DND-41 (cell line): ENCODE results near the gene ENPP6.

Source experiments
- ATAC-seq: fragments of 200-7000 bp; cut with Tn5 transposase; 3 replicates; pipeline ENCODE4 v1.9.1; 2021; ENCODE audit warnings: low read depth; ENCODE audit not compliant: insufficient read depth
- DNase-seq: peaks from one replicate; pipeline ENCODE4 v3.0.0-alpha.2; 2020
- H2AFZ ChIP-seq: 2 replicates; pipeline ENCODE4 v1.6.0; 2012; ENCODE audit warnings: low read depth, low read length
- H3K27ac ChIP-seq: 2 replicates; pipeline ENCODE4 v1.5.1; 2012; ENCODE audit warnings: low read length, inconsistent platforms
- H3K27me3 ChIP-seq: fragments of 200-600 bp; sonication (generic); 2 replicates; pipeline ENCODE4 v1.6.0; 2012; ENCODE audit warnings: low read length, mild to moderate bottlenecking, inconsistent platforms; ENCODE audit not compliant: insufficient read depth, poor library complexity
- H3K36me3 ChIP-seq: 2 replicates; pipeline ENCODE4 v1.5.1; 2012; ENCODE audit warnings: low read length, inconsistent platforms; ENCODE audit not compliant: insufficient read depth
- H3K4me1 ChIP-seq: 2 replicates; pipeline ENCODE4 v1.5.1; 2012; ENCODE audit warnings: mild to moderate bottlenecking, low read length; ENCODE audit not compliant: insufficient read depth
- H3K4me2 ChIP-seq: 2 replicates; pipeline ENCODE4 v1.6.0; 2012; ENCODE audit warnings: mild to moderate bottlenecking, moderate library complexity, low read length, inconsistent platforms; ENCODE audit not compliant: insufficient read depth
- H3K4me3 ChIP-seq, 2 experiments: fragments of 200-600 bp in 1 of 2; shearing (Covaris generic) in 1 of 2; 2 replicates each; pipeline ENCODE4 v1.5.1; 2012 to 2016; ENCODE audit warnings: inconsistent platforms in 2 of 2, low read length in 2 of 2, mild to moderate bottlenecking in 2 of 2, low read depth in 1 of 2, moderate library complexity in 1 of 2
- H3K79me2 ChIP-seq: 2 replicates; pipeline ENCODE4 v1.6.0; 2012; ENCODE audit warnings: low read length, inconsistent platforms; ENCODE audit not compliant: insufficient read depth
- H3K9ac ChIP-seq: 2 replicates; pipeline ENCODE4 v1.6.0; 2012; ENCODE audit warnings: low read depth, mild to moderate bottlenecking, inconsistent platforms, low read length, moderate library complexity
- H3K9me3 ChIP-seq: 2 replicates; pipeline ENCODE4 v1.5.1; 2012; ENCODE audit warnings: low read length, moderate library complexity, mild to moderate bottlenecking, inconsistent platforms; ENCODE audit not compliant: insufficient read depth, severe bottlenecking
- H4K20me1 ChIP-seq: 2 replicates; pipeline ENCODE4 v1.6.0; 2012; ENCODE audit warnings: low read length; ENCODE audit not compliant: insufficient read depth
- EZH2 ChIP-seq: IDR thresholded peaks from 3 replicates; pipeline ENCODE4 v1.6.1; 2012; ENCODE audit warnings: borderline replicate concordance, low read depth, mild to moderate bottlenecking, moderate library complexity, low read length, inconsistent platforms; ENCODE audit not compliant: severe bottlenecking
- TF ChIP-seq, protein P1 (sequence below): IDR thresholded peaks from 2 replicates; pipeline ENCODE4 v1.5.1; 2012; ENCODE audit warnings: borderline replicate concordance, low read length, moderate library complexity, mild to moderate bottlenecking; ENCODE audit not compliant: poor library complexity, severe bottlenecking; ENCODE audit errors: extremely low read depth

ENPP6 gene

DNA sequence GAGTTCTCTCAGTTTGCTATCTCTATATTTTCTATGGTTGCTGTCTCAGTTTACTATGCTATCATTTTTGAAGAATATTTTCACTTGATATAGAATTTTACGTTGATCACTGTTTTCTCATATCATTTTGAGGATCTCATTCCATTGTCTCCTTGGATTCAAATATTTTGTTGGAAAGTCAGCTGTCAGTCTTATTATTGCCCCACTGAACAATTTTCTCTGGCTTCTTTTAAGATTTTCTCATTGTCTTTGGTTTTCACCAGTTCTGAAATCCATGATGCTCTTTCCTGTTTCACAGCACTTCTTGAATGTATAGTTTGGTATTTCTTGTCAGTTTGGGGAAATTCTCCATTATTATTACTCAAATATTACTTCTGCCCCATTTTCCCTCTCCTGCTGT, 81.1 kb downstream of the ENPP6 start:
- H3K4me1 ChIP-seq = peaks cover 6% of the 10 kb centered on the region
- H3K9me3 ChIP-seq = peaks cover 14% of the 10 kb centered on the region
- no peak overlapping the region for H3K4me2 ChIP-seq
- H3K27me3 ChIP-seq = no peaks in the 10 kb centered on the region
- no peak overlapping the region for H3K4me3 ChIP-seq
- TF ChIP-seq, protein P1, sequence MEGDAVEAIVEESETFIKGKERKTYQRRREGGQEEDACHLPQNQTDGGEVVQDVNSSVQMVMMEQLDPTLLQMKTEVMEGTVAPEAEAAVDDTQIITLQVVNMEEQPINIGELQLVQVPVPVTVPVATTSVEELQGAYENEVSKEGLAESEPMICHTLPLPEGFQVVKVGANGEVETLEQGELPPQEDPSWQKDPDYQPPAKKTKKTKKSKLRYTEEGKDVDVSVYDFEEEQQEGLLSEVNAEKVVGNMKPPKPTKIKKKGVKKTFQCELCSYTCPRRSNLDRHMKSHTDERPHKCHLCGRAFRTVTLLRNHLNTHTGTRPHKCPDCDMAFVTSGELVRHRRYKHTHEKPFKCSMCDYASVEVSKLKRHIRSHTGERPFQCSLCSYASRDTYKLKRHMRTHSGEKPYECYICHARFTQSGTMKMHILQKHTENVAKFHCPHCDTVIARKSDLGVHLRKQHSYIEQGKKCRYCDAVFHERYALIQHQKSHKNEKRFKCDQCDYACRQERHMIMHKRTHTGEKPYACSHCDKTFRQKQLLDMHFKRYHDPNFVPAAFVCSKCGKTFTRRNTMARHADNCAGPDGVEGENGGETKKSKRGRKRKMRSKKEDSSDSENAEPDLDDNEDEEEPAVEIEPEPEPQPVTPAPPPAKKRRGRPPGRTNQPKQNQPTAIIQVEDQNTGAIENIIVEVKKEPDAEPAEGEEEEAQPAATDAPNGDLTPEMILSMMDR = no peak
- H2AFZ ChIP-seq = no peak overlapping the region
- ATAC-seq = no peak
- H4K20me1 ChIP-seq = no peaks in the 10 kb centered on the region
- no peak overlapping the region for H3K27ac ChIP-seq
- H3K36me3 ChIP-seq = no peaks in the 10 kb centered on the region
- no peaks in the 10 kb centered on the region for H3K79me2 ChIP-seq
- no peak overlapping the region for H3K9ac ChIP-seq
- no peak for DNase-seq

DNA sequence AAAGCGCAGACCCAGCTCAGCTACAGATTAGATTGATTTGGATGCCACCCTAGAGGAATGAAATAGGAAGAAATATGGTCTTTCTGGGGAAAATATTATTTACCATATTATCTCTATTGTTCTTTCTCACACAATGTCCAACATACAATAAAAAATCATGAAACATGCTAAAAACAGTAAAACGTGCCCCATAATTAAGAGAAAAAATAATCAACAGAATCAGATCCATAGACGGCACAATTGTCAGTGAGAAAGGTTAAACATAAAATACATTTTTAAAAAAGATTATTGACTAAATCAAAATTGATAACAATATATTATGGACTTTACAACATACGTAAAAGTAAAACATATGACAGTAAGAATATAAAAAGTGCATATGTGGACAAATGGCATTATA, 90.9 kb downstream of the ENPP6 start:
- ATAC-seq = no peak

DNA sequence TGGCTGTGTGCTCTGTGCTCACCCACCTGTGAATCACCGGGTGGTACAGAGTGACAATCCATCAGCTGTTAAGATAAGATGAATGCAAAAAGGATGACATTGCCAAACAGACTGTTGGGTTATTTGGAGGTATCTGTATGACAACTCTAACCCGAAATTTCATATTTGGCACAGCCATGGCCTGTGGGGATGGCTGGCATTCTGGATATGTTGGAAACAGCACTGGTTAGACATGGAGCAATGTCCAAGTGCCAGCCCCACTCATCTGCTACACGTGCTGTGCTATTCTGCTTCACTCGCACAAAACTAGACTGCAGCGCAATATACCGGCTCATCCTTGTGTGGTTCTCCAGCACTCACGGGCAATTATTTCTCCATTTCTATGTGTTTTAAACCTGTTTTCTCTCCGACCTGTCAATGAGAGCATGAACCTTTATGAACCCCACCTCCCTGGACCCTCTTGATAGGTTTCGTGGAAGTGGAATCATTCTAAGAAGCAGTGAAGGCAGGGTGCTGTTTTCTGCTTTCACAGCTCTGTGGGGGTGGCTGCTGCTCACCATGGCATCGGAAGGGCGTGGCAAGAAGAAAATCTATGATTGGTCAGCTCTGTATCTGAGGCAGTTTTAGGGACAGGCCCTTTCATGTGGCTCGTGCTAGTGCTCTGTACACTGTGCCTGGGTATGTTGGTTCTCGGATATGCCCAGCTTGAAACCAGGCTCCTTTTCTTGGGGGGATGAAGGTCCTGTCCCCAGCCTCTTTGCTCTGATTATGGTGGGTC, 94.9 kb downstream of the ENPP6 start:
- no peaks in the 10 kb centered on the region for H3K36me3 ChIP-seq
- H3K4me1 ChIP-seq = no peaks in the 10 kb centered on the region
- no peaks in the 10 kb centered on the region for H3K79me2 ChIP-seq
- no peaks in the 10 kb centered on the region for H3K9me3 ChIP-seq
- no peak overlapping the region for H3K27ac ChIP-seq
- no peak overlapping the region for H3K4me3 ChIP-seq
- no peaks in the 10 kb centered on the region for H4K20me1 ChIP-seq
- no peak for DNase-seq
- H3K9ac ChIP-seq = no peak overlapping the region
- TF ChIP-seq EZH2 = no peak
- TF ChIP-seq, protein P1 = no peak
- no peak overlapping the region for H2AFZ ChIP-seq
- no peak overlapping the region for H3K4me2 ChIP-seq
- H3K27me3 ChIP-seq = no peaks in the 10 kb centered on the region
- ATAC-seq = no peak

More for the DNA sequence above, 90.9 kb downstream of the ENPP6 start:
- no peak overlapping the region for H3K9ac ChIP-seq
- no peak overlapping the region for H2AFZ ChIP-seq
- H3K9me3 ChIP-seq = no peaks in the 10 kb centered on the region
- no peaks in the 10 kb centered on the region for H3K79me2 ChIP-seq
- H3K36me3 ChIP-seq = no peaks in the 10 kb centered on the region
- no peaks in the 10 kb centered on the region for H4K20me1 ChIP-seq
- no peak overlapping the region for H3K27ac ChIP-seq
- H3K4me1 ChIP-seq = no peaks in the 10 kb centered on the region
- H3K27me3 ChIP-seq = no peaks in the 10 kb centered on the region
- no peak overlapping the region for H3K4me3 ChIP-seq
- H3K4me2 ChIP-seq = no peak overlapping the region
- no peak for TF ChIP-seq EZH2
- TF ChIP-seq, protein P1 = no peak
- DNase-seq = no peak
